H9 (cell line): ENCODE data around the gene HOMER1. TPM values are rescaled to one million over a fixed set of nuclear protein-coding genes. Genes with fewer than 3 reads are reported as not detected.

Experiments used
- DNase-seq: peaks from one replicate; pipeline ENCODE4 v3.0.0-alpha.2; 2017
- H2AFZ ChIP-seq: one replicate; pipeline ENCODE4 v1.6.1; 2013; ENCODE audit warnings: mild to moderate bottlenecking, low read length, control low read depth, moderate library complexity
- H2AK5ac ChIP-seq: 2 replicates; pipeline ENCODE4 v1.6.1; 2013; ENCODE audit warnings: low read length, control low read depth, mixed read lengths; ENCODE audit not compliant: insufficient read length
- H2BK120ac ChIP-seq: one replicate; pipeline ENCODE4 v1.6.1; 2013; ENCODE audit warnings: low read depth, mild to moderate bottlenecking, low read length, control low read depth, inconsistent platforms; ENCODE audit not compliant: poor library complexity, severe bottlenecking
- H2BK12ac ChIP-seq: 2 replicates; pipeline ENCODE4 v1.6.1; 2013; ENCODE audit warnings: low read length, control low read depth, mixed read lengths, low read depth; ENCODE audit not compliant: insufficient read length
- H2BK15ac ChIP-seq: 2 replicates; pipeline ENCODE4 v1.6.1; 2013; ENCODE audit warnings: low read depth, low read length, control low read depth
- H2BK20ac ChIP-seq: one replicate; pipeline ENCODE4 v1.6.1; 2013; ENCODE audit warnings: low read depth, mild to moderate bottlenecking, low read length, control low read depth, inconsistent platforms; ENCODE audit not compliant: poor library complexity, severe bottlenecking
- H2BK5ac ChIP-seq: 2 replicates; pipeline ENCODE4 v1.6.1; 2013; ENCODE audit warnings: low read length, control low read depth, mixed read lengths; ENCODE audit not compliant: insufficient read length
- H3K14ac ChIP-seq: 2 replicates; pipeline ENCODE4 v1.6.1; 2013; ENCODE audit warnings: low read length, control low read depth; ENCODE audit not compliant: insufficient read depth
- H3K18ac ChIP-seq: 2 replicates; pipeline ENCODE4 v1.6.1; 2013; ENCODE audit warnings: low read depth, mild to moderate bottlenecking, mixed read lengths, low read length, control low read depth; ENCODE audit not compliant: insufficient read length
- H3K23ac ChIP-seq: 2 replicates; pipeline ENCODE4 v1.6.1; 2013; ENCODE audit warnings: low read length, control low read depth, mixed read lengths, low read depth; ENCODE audit not compliant: insufficient read length
- H3K23me2 ChIP-seq: 2 replicates; pipeline ENCODE4 v1.6.1; 2013; ENCODE audit warnings: low read depth, mild to moderate bottlenecking, mixed read lengths, low read length, control low read depth; ENCODE audit not compliant: insufficient read length, poor library complexity, severe bottlenecking
- H3K27ac ChIP-seq: 2 replicates; pipeline ENCODE4 v1.5.1; 2013; ENCODE audit warnings: low read length, control low read depth, mixed read lengths, low read depth; ENCODE audit not compliant: insufficient read length
- H3K27me3 ChIP-seq: 2 replicates; pipeline ENCODE4 v1.6.1; 2013; ENCODE audit warnings: low read length, control low read depth, inconsistent platforms; ENCODE audit not compliant: insufficient read depth
- H3K4ac ChIP-seq: 2 replicates; pipeline ENCODE4 v1.6.1; 2013; ENCODE audit warnings: low read depth, mild to moderate bottlenecking, control low read depth, inconsistent platforms, low read length, moderate library complexity
- H3K4me1 ChIP-seq: 2 replicates; pipeline ENCODE4 v1.6.1; 2013; ENCODE audit warnings: low read length, control low read depth, inconsistent platforms; ENCODE audit not compliant: insufficient read depth
- H3K4me2 ChIP-seq: 2 replicates; pipeline ENCODE4 v1.6.1; 2013; ENCODE audit warnings: low read length, control low read depth, mixed read lengths; ENCODE audit not compliant: insufficient read length, insufficient read depth
- H3K56ac ChIP-seq: 2 replicates; pipeline ENCODE4 v1.6.1; 2013; ENCODE audit warnings: low read depth, mild to moderate bottlenecking, mixed read lengths, low read length, control low read depth; ENCODE audit not compliant: insufficient read length
- H3K79me1 ChIP-seq: 2 replicates; pipeline ENCODE4 v1.6.1; 2013; ENCODE audit warnings: low read depth, mild to moderate bottlenecking, moderate library complexity, low read length, control low read depth, inconsistent platforms; ENCODE audit not compliant: insufficient read depth, poor library complexity, severe bottlenecking
- H3K79me2 ChIP-seq: 2 replicates; pipeline ENCODE4 v1.6.1; 2013; ENCODE audit warnings: low read length, control low read depth, inconsistent platforms; ENCODE audit not compliant: insufficient read depth
- H3K9ac ChIP-seq: 2 replicates; pipeline ENCODE4 v1.6.1; 2013; ENCODE audit warnings: low read length, control low read depth, mixed read lengths; ENCODE audit not compliant: insufficient read length; ENCODE audit errors: extremely low read depth
- H3K9me3 ChIP-seq: one replicate; pipeline ENCODE4 v1.6.1; 2013; ENCODE audit warnings: low read depth, low read length, inconsistent platforms; ENCODE audit not compliant: control insufficient read depth
- H3T11ph ChIP-seq: one replicate; pipeline ENCODE4 v1.6.1; 2013; ENCODE audit warnings: mild to moderate bottlenecking, low read length, control low read depth, inconsistent platforms
- H4K20me1 ChIP-seq: one replicate; pipeline ENCODE4 v1.6.1; 2013; ENCODE audit not compliant: control insufficient read depth, insufficient read length, insufficient read depth
- H4K5ac ChIP-seq: 2 replicates; pipeline ENCODE4 v1.6.1; 2013; ENCODE audit warnings: low read depth, mild to moderate bottlenecking, mixed read lengths, low read length, control low read depth; ENCODE audit not compliant: insufficient read length
- H4K8ac ChIP-seq: replicated peaks from 2 replicates; pipeline ENCODE4 v1.6.1; 2013; ENCODE audit warnings: low read length, control low read depth, mixed read lengths, low read depth; ENCODE audit not compliant: insufficient read length
- H4K91ac ChIP-seq: 2 replicates; pipeline ENCODE4 v1.6.1; 2013; ENCODE audit warnings: low read depth, mild to moderate bottlenecking, moderate library complexity, mixed read lengths, low read length, control low read depth; ENCODE audit not compliant: insufficient read length
- H3K27ac Mint-ChIP-seq, 3 experiments: 2 replicates in 2 of 3; 3 replicates in 1 of 3; pipeline ENCODE4 v1.8.0; 2020 to 2021; ENCODE audit warnings: mixed read lengths in 3 of 3, mild to moderate bottlenecking in 1 of 3, moderate library complexity in 1 of 3
- H3K27me3 Mint-ChIP-seq: 2 replicates; pipeline ENCODE4 v1.8.0; 2021; ENCODE audit warnings: low read depth, mild to moderate bottlenecking, moderate library complexity, mixed read lengths
- H3K36me3 Mint-ChIP-seq, 3 experiments: 2 replicates in 2 of 3; 3 replicates in 1 of 3; pipeline ENCODE4 v1.8.0; 2020 to 2021; ENCODE audit warnings: low read depth in 3 of 3, mixed read lengths in 3 of 3; ENCODE audit not compliant: insufficient read depth in 1 of 3
- H3K4me1 Mint-ChIP-seq, 2 experiments: 2 replicates each; pipeline ENCODE4 v1.8.0; 2020; ENCODE audit warnings: mixed read lengths in 2 of 2
- H3K4me3 Mint-ChIP-seq, 2 experiments: 2 replicates in 1 of 2; 3 replicates in 1 of 2; pipeline ENCODE4 v1.8.0; 2020 to 2021; ENCODE audit warnings: mild to moderate bottlenecking in 2 of 2, mixed read lengths in 2 of 2, moderate library complexity in 1 of 2
- H3K9me3 Mint-ChIP-seq, 2 experiments: 2 replicates in 1 of 2; 3 replicates in 1 of 2; pipeline ENCODE4 v1.8.0; 2020; ENCODE audit warnings: mild to moderate bottlenecking in 2 of 2, mixed read lengths in 2 of 2, moderate library complexity in 1 of 2
- CTCF ChIP-seq: fragments of 200-600 bp; sonication (generic); conservative IDR thresholded peaks from 3 replicates; pipeline ENCODE4 v1.8.0; 2021; ENCODE audit warnings: antibody characterized with exemption, mild to moderate bottlenecking
- WGBS: extraction: QIAGEN DNeasy Blood & Tissue Kit; methylation state at CpG from one replicate; pipeline ENCODE4 v1.1.7; 2013; ENCODE audit warnings: missing lambda C conversion rate, low lambda C conversion rate, mixed read lengths; ENCODE audit not compliant: insufficient read length; ENCODE audit errors: extremely low coverage; 5-methylcytosine and 5-hydroxymethylcytosine counted together
- total RNA-seq: library from RNA; stranded (reverse); gene quantifications from 2 replicates; pipeline ENCODE4 v1.2.1, GENCODE V29; 2021

HOMER1 gene
- total RNA-seq, 1 experiment from 2014 or later: 39.5 TPM

GRCh38 chr5:79349881-79350280 lies 164.1 kb downstream of the HOMER1 start:
- TF ChIP-seq CTCF: no peak

More at GRCh38 chr5:79349881-79350280, 164.1 kb downstream of the HOMER1 start:
- H3K79me2 ChIP-seq: no peaks in the 10 kb centered on the region
- no peaks in the 10 kb centered on the region for H3K27me3 ChIP-seq
- H3K9me3 ChIP-seq: no peaks in the 10 kb centered on the region
- no peak overlapping the region for H3K14ac ChIP-seq
- no peak overlapping the region for H3K9ac ChIP-seq
- H3K36me3 Mint-ChIP-seq: peaks cover 4 to 14% (median 7%) of the 10 kb centered on the region in 3 experiments; a peak in 6 of 7 replicates
- no peak overlapping the region for H3T11ph ChIP-seq
- no peak overlapping the region for H4K91ac ChIP-seq
- no peaks in the 10 kb centered on the region for H3K23me2 ChIP-seq
- H3K4me3 Mint-ChIP-seq: no peak overlapping the region
- H3K56ac ChIP-seq: no peak overlapping the region
- H3K27ac ChIP-seq: no peak overlapping the region
- H3K27ac Mint-ChIP-seq: no peak overlapping the region; a peak in 1 of 7 replicates
- no peaks in the 10 kb centered on the region for H3K79me1 ChIP-seq
- H3K9me3 Mint-ChIP-seq: peaks cover 19 to 22% of the 10 kb centered on the region in 2 experiments
- H2AK5ac ChIP-seq: no peak overlapping the region
- H4K5ac ChIP-seq: no peak overlapping the region
- no peak overlapping the region for H2BK15ac ChIP-seq
- no peak for DNase-seq
- no peaks in the 10 kb centered on the region for H3K4me1 ChIP-seq
- H3K18ac ChIP-seq: no peak overlapping the region
- H2BK5ac ChIP-seq: no peak overlapping the region
- no peak overlapping the region for H3K4me2 ChIP-seq
- no peaks in the 10 kb centered on the region for H3K4me1 Mint-ChIP-seq
- H2BK20ac ChIP-seq: no peak overlapping the region
- H3K4ac ChIP-seq: no peak overlapping the region
- H2BK12ac ChIP-seq: no peak overlapping the region
- H3K27me3 Mint-ChIP-seq: no peaks in the 10 kb centered on the region
- H3K23ac ChIP-seq: no peak overlapping the region
- no peak overlapping the region for H2BK120ac ChIP-seq
- no peak overlapping the region for H4K8ac ChIP-seq
- no peak overlapping the region for H2AFZ ChIP-seq
- H4K20me1 ChIP-seq: no peaks in the 10 kb centered on the region
- no CpG with 5 or more reads among the region's 2 CpGs for WGBS
